ENCODE measurements around the gene DHRS7B.

GRCh38 chr17:21095735-21096134, 31.0 kb upstream of the DHRS7B start:
- TF ChIP-seq POLR2A (IDR thresholded peaks at IDR 0.05) (no peak), CTCF (IDR thresholded peaks at IDR 0.05) (no peak)

All from right lobe of liver (tissue), 4 donors.